Stomach smooth muscle (tissue), 2 donors: ENCODE measurements around the gene RASSF4.
A peak's percentile ranks its signal among the peaks of the same experiment; 100 is the strongest.

Experiments
- H3K27ac ChIP-seq: one replicate; pipeline ENCODE4 v1.7.0; 2013; ENCODE audit warnings: mild to moderate bottlenecking, low read length, inconsistent platforms
- H3K27me3 ChIP-seq, 2 donors: one replicate each; pipeline ENCODE4 v1.7.0; 2013; ENCODE audit warnings: low read length in 2 of 2; ENCODE audit not compliant: insufficient read depth in 2 of 2, control insufficient read depth in 1 of 2
- H3K36me3 ChIP-seq, 2 donors: one replicate each; pipeline ENCODE4 v1.7.0; 2013; ENCODE audit warnings: low read length in 2 of 2; ENCODE audit not compliant: control insufficient read depth in 2 of 2, insufficient read depth in 2 of 2
- H3K4me1 ChIP-seq: one replicate; pipeline ENCODE4 v1.7.0; 2013; ENCODE audit warnings: low read length; ENCODE audit not compliant: control insufficient read depth, insufficient read depth
- H3K4me3 ChIP-seq, 2 donors: one replicate each; pipeline ENCODE4 v1.7.0; 2013; ENCODE audit warnings: low read length in 2 of 2
- H3K9ac ChIP-seq, 2 donors: one replicate each; pipeline ENCODE4 v1.7.0; 2013; ENCODE audit warnings: low read length in 2 of 2, mild to moderate bottlenecking in 1 of 2
- H3K9me3 ChIP-seq, 2 donors: one replicate each; pipeline ENCODE4 v1.7.0; 2013; ENCODE audit warnings: low read length in 2 of 2; ENCODE audit not compliant: control insufficient read depth in 2 of 2
- donor health status: healthy.
- donor health status: Pancreatic carcinoma.

RASSF4 gene

DNA sequence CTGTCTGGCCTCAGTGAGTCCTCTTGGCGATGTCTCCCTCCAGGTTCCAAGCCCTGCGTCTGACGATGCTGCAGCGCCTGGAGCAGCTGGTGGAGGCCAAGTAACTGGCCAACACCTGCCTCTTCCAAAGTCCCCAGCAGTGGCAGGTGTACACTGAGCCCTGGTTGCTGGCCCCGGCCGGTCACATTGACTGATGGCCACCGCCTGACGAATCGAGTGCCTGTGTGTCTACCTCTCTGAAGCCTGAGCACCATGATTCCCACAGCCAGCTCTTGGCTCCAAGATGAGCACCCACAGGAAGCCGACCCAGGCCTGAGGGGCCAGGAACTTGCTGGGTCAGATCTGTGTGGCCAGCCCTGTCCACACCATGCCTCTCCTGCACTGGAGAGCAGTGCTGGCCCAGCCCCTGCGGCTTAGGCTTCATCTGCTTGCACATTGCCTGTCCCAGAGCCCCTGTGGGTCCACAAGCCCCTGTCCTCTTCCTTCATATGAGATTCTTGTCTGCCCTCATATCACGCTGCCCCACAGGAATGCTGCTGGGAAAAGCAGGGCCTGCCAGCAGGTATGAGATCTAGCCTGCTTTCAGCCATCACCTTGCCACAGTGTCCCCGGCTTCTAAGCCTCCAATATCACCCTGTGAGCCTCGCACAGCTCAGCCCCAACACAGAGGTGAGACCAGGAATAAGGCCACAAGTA is 33.8 kb downstream of the RASSF4 start:
- Histone ChIP-seq H3K27me3 (no peaks in the 10 kb centered on the region), H3K4me3 (no peak overlapping the region), H3K36me3 (peaks cover 18 to 26% of the 10 kb centered on the region in 2 donors), H3K4me1 (peaks cover 51% of the 10 kb centered on the region), H3K27ac (no peak overlapping the region), H3K9me3 (no peaks in the 10 kb centered on the region), H3K9ac (no peak overlapping the region)

GRCh38 chr10:44993922-44994751 is 34.5 kb downstream of the RASSF4 start:
- H3K36me3 ChIP-seq = peaks cover 12 to 20% of the 10 kb centered on the region in 2 donors
- H3K4me1 ChIP-seq = peaks cover 51% of the 10 kb centered on the region
- H3K4me3 ChIP-seq = no peak overlapping the region
- peak overlapping the region; percentile 85 for H3K27ac ChIP-seq
- no peak overlapping the region for H3K9ac ChIP-seq
- no peaks in the 10 kb centered on the region for H3K9me3 ChIP-seq
- H3K27me3 ChIP-seq = no peaks in the 10 kb centered on the region

GRCh38 chr10:44994752-44995530 is 35.3 kb downstream of the RASSF4 start:
- Histone ChIP-seq H3K9ac (peak overlapping the region in 1 of 2 donors; percentile 13), H3K27ac (peak overlapping the region; percentile 85), H3K27me3 (no peaks in the 10 kb centered on the region), H3K4me3 (peak overlapping the region in 1 of 2 donors; percentile 15), H3K4me1 (peaks cover 54% of the 10 kb centered on the region), H3K9me3 (no peaks in the 10 kb centered on the region), H3K36me3 (peaks cover 6 to 14% of the 10 kb centered on the region in 2 donors)

GRCh38 chr10:44995581-44995913 is 35.9 kb downstream of the RASSF4 start:
- Histone ChIP-seq H3K36me3 (peaks cover 6 to 14% of the 10 kb centered on the region in 2 donors), H3K4me3 (no peak overlapping the region), H3K4me1 (peaks cover 59% of the 10 kb centered on the region), H3K27ac (peak overlapping the region; percentile 85), H3K9ac (peak overlapping the region in 1 of 2 donors; percentile 13), H3K27me3 (no peaks in the 10 kb centered on the region), H3K9me3 (no peaks in the 10 kb centered on the region)

DNA sequence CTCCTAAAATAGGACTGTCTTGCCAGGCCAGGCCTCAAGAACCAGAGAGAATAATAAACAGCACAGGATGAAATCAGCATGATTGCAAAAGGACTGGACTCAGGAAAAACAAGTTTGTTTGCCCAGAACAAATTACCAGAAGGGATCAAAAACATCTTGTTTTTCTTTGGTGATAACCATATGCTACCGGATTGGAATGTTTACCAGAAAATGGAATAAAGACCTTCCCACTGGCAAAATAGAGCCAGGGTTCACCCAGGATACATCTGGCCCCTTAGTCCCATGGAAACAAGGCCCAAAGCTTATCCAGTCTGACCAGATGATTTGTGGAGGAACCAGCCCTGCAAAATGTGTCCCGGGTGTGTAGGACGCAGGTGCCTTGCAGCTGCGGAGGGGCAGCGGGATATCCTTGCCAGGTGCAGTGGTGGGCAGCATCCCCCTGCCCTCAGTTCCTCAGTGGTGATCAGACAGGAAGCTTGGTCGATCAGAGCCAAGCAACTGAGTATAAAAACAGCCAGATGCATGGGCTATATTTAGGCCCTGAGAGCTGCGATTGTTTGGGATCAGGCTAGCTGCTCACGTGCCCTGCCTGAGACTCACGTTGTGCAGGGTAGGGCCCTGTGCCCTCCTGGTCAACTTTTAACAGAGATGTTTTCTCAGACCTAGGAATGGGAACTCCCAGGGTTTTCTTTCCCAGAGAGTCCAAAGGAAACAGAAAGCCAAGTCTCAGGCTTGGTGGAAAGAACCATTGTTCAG is 36.5 kb downstream of the RASSF4 start:
- Histone ChIP-seq H3K36me3 (peaks cover 6 to 14% of the 10 kb centered on the region in 2 donors), H3K27ac (peak overlapping the region; percentile 85), H3K27me3 (no peaks in the 10 kb centered on the region), H3K4me1 (peaks cover 60% of the 10 kb centered on the region), H3K4me3 (peak overlapping the region; percentile 1 to 47), H3K9me3 (no peaks in the 10 kb centered on the region), H3K9ac (peak overlapping the region; percentile 21 to 37)

GRCh38 chr10:44997105-44997748 is 37.6 kb downstream of the RASSF4 start:
- no peaks in the 10 kb centered on the region for H3K27me3 ChIP-seq
- H3K9ac ChIP-seq = peak overlapping the region in 1 of 2 donors; percentile 37
- H3K36me3 ChIP-seq = peaks cover 6 to 9% of the 10 kb centered on the region in 2 donors
- peak overlapping the region; percentile 85 for H3K27ac ChIP-seq
- H3K9me3 ChIP-seq = no peaks in the 10 kb centered on the region
- H3K4me3 ChIP-seq = no peak overlapping the region
- peaks cover 57% of the 10 kb centered on the region for H3K4me1 ChIP-seq

- no peaks in the 10 kb centered on the region for H3K9me3 ChIP-seq
- H3K4me3 ChIP-seq = no peak overlapping the region
- H3K27ac ChIP-seq = peak overlapping the region; percentile 85
- H3K9ac ChIP-seq = no peak overlapping the region
- H3K4me1 ChIP-seq = peaks cover 51% of the 10 kb centered on the region
- H3K27me3 ChIP-seq = no peaks in the 10 kb centered on the region
- peaks cover 6% of the 10 kb centered on the region in 2 donors for H3K36me3 ChIP-seq
These were observed 38.6 kb downstream of the RASSF4 start for GRCh38 chr10:44998146-44998631.

DNA sequence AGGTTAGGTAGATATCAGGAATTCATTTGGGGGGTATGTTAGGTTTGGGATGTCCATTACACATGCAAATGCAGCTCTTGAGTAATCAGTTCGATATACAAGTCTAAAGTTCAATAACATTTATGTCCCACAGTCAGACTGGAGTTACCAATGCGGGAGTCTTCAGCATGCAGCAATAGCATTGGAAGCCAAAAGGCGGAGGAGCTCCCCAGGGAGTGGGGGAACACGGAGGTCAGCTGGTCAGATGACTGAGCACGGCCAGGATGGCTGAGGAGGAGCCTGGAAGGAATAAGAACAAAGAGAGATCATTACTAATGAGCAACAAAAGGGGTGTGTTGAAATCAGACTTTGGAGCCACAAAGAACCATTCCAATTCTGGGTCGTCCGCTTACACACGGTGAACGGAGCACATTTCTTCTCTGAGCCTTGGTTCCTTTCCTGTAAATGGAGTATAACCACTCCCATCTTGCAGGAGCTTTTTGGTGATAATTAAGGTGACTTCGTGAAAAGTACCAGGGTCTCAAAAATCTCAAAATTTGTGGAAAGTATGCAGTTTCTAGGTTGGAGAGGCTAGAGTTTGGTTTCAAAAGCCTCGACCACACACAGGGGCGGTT is 40.6 kb downstream of the RASSF4 start:
- peaks cover 5 to 11% of the 10 kb centered on the region in 2 donors for H3K36me3 ChIP-seq
- H3K4me3 ChIP-seq = peak overlapping the region; percentile 64 to 86
- H3K9me3 ChIP-seq = no peaks in the 10 kb centered on the region
- H3K9ac ChIP-seq = peak overlapping the region; percentile 83
- H3K27ac ChIP-seq = peak overlapping the region; percentile 86
- H3K27me3 ChIP-seq = no peaks in the 10 kb centered on the region
- peaks cover 42% of the 10 kb centered on the region for H3K4me1 ChIP-seq

- peaks cover 35% of the 10 kb centered on the region for H3K4me1 ChIP-seq
- no peaks in the 10 kb centered on the region for H3K9me3 ChIP-seq
- H3K9ac ChIP-seq = peak within 1 kb of the TSS; percentile 83 to 84
- H3K36me3 ChIP-seq = peaks cover 10 to 14% of the 10 kb centered on the region in 2 donors
- peak within 1 kb of the TSS; percentile 86 for H3K27ac ChIP-seq
- H3K27me3 ChIP-seq = no peaks in the 10 kb centered on the region
- peak within 1 kb of the TSS; percentile 86 to 91 for H3K4me3 ChIP-seq
These were observed 41.3 kb downstream of the RASSF4 start, which contains the start of gene ZNF22 for GRCh38 chr10:45000752-45001380. Gene ZNF22, plus strand, starts transcription at chr10:45000923. Its CDS starts 2,446 bp downstream, at chr10:45003369.
